HepG2 (cell line): Measurements from ENCODE around the gene PRPF38A. TPM values are rescaled to one million over a fixed set of nuclear protein-coding genes. Genes with fewer than 3 reads are reported as not detected.

Experiments
- PHF21A ChIP-seq: sonication (generic); formaldehyde crosslinking; IDR thresholded peaks from 2 replicates; pipeline ENCODE4 v1.5.0; 2020; ENCODE audit warnings: mild to moderate bottlenecking, missing genetic modification reagents
- PRPF4 ChIP-seq: fragments of 200-400 bp; formaldehyde crosslinking; IDR thresholded peaks from 2 replicates; pipeline ENCODE4 v1.6.1; 2016; ENCODE audit warnings: low read length, low read depth; ENCODE audit not compliant: poor library complexity, severe bottlenecking
- SNRNP70 ChIP-seq: fragments of 200-400 bp; formaldehyde crosslinking; IDR thresholded peaks from 2 replicates; pipeline ENCODE4 v1.6.1; 2017; ENCODE audit warnings: mild to moderate bottlenecking, low read depth, low read length, moderate library complexity
- ZEB1 ChIP-seq: IDR thresholded peaks from 2 replicates; pipeline ENCODE4 v1.6.1; 2012; ENCODE audit warnings: mild to moderate bottlenecking, low read depth, inconsistent platforms; ENCODE audit not compliant: insufficient replicate concordance
- ZFP36 ChIP-seq: fragments of 150-350 bp; IDR thresholded peaks from 2 replicates; pipeline ENCODE4 v1.6.1; 2018; ENCODE audit warnings: borderline replicate concordance, low read length, low read depth; ENCODE audit not compliant: partially characterized antibody
- ZNF12 ChIP-seq: sonication (generic); formaldehyde crosslinking; IDR thresholded peaks from 2 replicates; pipeline ENCODE4 v1.5.0; 2020; ENCODE audit warnings: missing genetic modification reagents
- ZNF180 ChIP-seq: sonication (generic); formaldehyde crosslinking; IDR thresholded peaks from 2 replicates; pipeline ENCODE4 v1.4.0; 2020; ENCODE audit warnings: low read depth, missing genetic modification reagents, borderline replicate concordance
- ZNF724P ChIP-seq: sonication (generic); formaldehyde crosslinking; IDR thresholded peaks from 2 replicates; pipeline ENCODE4 v1.8.0; 2022; ENCODE audit warnings: missing genetic modification reagents, borderline replicate concordance
- ZNF775 ChIP-seq: sonication (generic); formaldehyde crosslinking; IDR thresholded peaks from 2 replicates; pipeline ENCODE4 v1.4.0; 2020; ENCODE audit warnings: missing genetic modification reagents, mild to moderate bottlenecking, moderate library complexity, borderline replicate concordance
- polyA plus RNA-seq, 8 experiments: library from polyadenylated mRNA; depleted of rRNA in 3 of 8; stranded (reverse) in 7 of 8; unstranded in 1 of 8; fragments of >200 nt; fragmentation: Illumina TruSeq in 4 of 8; extraction: Trizol in 4 of 8; gene quantifications; 2 replicates each; pipeline versions ENCODE4 v1.2.1 to v1.2.3, GENCODE V29; 2011 to 2016; ENCODE audit warnings: low read depth in 4 of 8, missing spikeins in 1 of 8, mixed read lengths in 1 of 8; ENCODE audit not compliant: insufficient read depth in 1 of 8
- total RNA-seq, 5 experiments: library from RNA; depleted of rRNA; stranded (reverse); fragments of >200 nt; fragmentation: Illumina TruSeq; extraction: Trizol; gene quantifications; 2 replicates each; pipeline ENCODE4 v1.2.3, GENCODE V29; 2016; ENCODE audit warnings: low read depth in 1 of 5
- TF ChIP-seq, protein P1 (sequence below), 2 experiments: fragments of 450-650 bp in 1 of 2; sonication (generic) in 1 of 2; formaldehyde crosslinking in 1 of 2; IDR thresholded peaks; 2 replicates each; pipeline versions ENCODE4 v1.6.1 to v1.8.0; 2016 to 2022; ENCODE audit warnings: antibody characterized with exemption in 1 of 2, mild to moderate bottlenecking in 1 of 2, missing genetic modification reagents in 1 of 2
- TF ChIP-seq, protein P2 (sequence below): sonication (generic); formaldehyde crosslinking; IDR thresholded peaks from 2 replicates; pipeline ENCODE4 v1.5.1; 2020; ENCODE audit warnings: missing genetic modification reagents, mild to moderate bottlenecking, borderline replicate concordance
- TF ChIP-seq, protein P3 (sequence below): conservative IDR thresholded peaks from 2 replicates; pipeline ENCODE4 v1.6.1; 2018; ENCODE audit warnings: missing genetic modification reagents
- TF ChIP-seq, protein P4 (sequence below): IDR thresholded peaks from 2 replicates; pipeline ENCODE4 v1.6.1; 2016; ENCODE audit warnings: missing genetic modification reagents, missing compliant biosample characterization

The PRPF38A gene
- total and polyA plus RNA-seq, 2 of the 13 experiments (the other 11 are each of a cell fraction or from before 2014, with no cell fraction given) = 18.3 to 45.5 TPM

DNA sequence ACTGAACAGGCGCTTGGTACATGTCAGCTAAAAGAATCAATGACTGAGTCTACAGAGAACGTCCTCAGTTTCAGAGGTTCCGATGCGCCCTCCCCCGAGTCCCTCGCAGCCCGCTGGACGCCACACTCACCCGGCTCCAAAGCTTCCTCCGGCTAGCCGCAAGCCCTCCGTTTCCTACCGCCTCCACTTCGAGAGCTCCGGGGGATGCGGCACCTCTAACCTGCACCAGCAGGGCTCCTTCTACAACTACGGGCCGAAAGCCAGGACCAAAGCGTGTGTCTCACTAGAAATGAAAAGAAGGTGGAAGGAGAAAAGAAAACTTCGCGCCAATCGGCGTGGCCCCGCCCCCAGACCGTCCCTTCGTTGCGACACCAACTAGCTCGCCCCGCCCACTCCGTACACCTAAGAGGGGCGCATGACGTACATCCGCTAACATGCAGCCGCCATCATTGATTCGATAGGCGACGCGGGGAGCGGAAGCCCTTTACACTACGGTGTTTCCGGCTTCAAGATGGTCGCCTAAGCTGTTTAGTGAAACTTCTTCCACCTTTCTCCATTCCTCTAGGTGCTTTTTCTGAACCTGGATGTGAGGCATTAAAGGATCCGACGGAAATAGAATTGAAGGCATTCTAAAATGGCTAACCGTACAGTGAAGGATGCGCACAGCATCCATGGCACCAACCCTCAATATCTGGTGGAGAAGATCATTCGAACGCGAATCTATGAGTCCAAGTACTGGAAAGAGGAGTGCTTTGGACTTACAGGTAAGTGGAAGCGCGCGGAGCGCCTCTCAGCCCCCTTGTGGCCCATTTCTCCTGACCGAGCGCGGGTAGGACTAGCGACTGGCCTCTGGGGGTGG lies at the start of gene PRPF38A, which contains the start of gene ORC1 (continued):
- TF ChIP-seq, protein P1, sequence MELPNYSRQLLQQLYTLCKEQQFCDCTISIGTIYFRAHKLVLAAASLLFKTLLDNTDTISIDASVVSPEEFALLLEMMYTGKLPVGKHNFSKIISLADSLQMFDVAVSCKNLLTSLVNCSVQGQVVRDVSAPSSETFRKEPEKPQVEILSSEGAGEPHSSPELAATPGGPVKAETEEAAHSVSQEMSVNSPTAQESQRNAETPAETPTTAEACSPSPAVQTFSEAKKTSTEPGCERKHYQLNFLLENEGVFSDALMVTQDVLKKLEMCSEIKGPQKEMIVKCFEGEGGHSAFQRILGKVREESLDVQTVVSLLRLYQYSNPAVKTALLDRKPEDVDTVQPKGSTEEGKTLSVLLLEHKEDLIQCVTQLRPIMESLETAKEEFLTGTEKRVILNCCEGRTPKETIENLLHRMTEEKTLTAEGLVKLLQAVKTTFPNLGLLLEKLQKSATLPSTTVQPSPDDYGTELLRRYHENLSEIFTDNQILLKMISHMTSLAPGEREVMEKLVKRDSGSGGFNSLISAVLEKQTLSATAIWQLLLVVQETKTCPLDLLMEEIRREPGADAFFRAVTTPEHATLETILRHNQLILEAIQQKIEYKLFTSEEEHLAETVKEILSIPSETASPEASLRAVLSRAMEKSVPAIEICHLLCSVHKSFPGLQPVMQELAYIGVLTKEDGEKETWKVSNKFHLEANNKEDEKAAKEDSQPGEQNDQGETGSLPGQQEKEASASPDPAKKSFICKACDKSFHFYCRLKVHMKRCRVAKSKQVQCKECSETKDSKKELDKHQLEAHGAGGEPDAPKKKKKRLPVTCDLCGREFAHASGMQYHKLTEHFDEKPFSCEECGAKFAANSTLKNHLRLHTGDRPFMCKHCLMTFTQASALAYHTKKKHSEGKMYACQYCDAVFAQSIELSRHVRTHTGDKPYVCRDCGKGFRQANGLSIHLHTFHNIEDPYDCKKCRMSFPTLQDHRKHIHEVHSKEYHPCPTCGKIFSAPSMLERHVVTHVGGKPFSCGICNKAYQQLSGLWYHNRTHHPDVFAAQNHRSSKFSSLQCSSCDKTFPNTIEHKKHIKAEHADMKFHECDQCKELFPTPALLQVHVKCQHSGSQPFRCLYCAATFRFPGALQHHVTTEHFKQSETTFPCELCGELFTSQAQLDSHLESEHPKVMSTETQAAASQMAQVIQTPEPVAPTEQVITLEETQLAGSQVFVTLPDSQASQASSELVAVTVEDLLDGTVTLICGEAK (IDR thresholded peaks at IDR 0.05) = peak; percentile 51; the same call in 1 of the 2 replicates
- TF ChIP-seq, protein P1 (CRISPR knock-in tag; IDR thresholded peaks at IDR 0.05) = peak; percentile 72; the same call in 1 of the 2 replicates
- TF ChIP-seq, protein P2, sequence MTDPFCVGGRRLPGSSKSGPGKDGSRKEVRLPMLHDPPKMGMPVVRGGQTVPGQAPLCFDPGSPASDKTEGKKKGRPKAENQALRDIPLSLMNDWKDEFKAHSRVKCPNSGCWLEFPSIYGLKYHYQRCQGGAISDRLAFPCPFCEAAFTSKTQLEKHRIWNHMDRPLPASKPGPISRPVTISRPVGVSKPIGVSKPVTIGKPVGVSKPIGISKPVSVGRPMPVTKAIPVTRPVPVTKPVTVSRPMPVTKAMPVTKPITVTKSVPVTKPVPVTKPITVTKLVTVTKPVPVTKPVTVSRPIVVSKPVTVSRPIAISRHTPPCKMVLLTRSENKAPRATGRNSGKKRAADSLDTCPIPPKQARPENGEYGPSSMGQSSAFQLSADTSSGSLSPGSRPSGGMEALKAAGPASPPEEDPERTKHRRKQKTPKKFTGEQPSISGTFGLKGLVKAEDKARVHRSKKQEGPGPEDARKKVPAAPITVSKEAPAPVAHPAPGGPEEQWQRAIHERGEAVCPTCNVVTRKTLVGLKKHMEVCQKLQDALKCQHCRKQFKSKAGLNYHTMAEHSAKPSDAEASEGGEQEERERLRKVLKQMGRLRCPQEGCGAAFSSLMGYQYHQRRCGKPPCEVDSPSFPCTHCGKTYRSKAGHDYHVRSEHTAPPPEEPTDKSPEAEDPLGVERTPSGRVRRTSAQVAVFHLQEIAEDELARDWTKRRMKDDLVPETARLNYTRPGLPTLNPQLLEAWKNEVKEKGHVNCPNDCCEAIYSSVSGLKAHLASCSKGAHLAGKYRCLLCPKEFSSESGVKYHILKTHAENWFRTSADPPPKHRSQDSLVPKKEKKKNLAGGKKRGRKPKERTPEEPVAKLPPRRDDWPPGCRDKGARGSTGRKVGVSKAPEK = no peak; the same call in 1 of the 2 replicates
- no peak for TF ChIP-seq SNRNP70
- TF ChIP-seq, protein P3, sequence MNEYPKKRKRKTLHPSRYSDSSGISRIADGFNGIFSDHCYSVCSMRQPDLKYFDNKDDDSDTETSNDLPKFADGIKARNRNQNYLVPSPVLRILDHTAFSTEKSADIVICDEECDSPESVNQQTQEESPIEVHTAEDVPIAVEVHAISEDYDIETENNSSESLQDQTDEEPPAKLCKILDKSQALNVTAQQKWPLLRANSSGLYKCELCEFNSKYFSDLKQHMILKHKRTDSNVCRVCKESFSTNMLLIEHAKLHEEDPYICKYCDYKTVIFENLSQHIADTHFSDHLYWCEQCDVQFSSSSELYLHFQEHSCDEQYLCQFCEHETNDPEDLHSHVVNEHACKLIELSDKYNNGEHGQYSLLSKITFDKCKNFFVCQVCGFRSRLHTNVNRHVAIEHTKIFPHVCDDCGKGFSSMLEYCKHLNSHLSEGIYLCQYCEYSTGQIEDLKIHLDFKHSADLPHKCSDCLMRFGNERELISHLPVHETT (CRISPR knock-in tag) = peak; percentile 38; the same call in 1 of the 2 replicates
- peak; percentile 33; the same call in 1 of the 2 replicates for TF ChIP-seq PHF21A (CRISPR knock-in tag)
- TF ChIP-seq ZEB1 = peak; percentile 30
- TF ChIP-seq ZFP36 = no peak
- TF ChIP-seq ZNF180 (CRISPR knock-in tag) = peak; percentile 67; the same call in 1 of the 2 replicates
- peak; percentile 59; the same call in 1 of the 2 replicates for TF ChIP-seq ZNF724P (CRISPR knock-in tag)
- no peak for TF ChIP-seq PRPF4
- TF ChIP-seq ZNF775 (CRISPR knock-in tag) = no peak
- no peak for TF ChIP-seq ZNF12 (CRISPR knock-in tag)
- TF ChIP-seq, protein P4, sequence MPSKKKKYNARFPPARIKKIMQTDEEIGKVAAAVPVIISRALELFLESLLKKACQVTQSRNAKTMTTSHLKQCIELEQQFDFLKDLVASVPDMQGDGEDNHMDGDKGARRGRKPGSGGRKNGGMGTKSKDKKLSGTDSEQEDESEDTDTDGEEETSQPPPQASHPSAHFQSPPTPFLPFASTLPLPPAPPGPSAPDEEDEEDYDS = peak; percentile 88
